HG03025 (cell line): ENCODE data around the gene ZNF35.
"Not testable (repeated sequence)": the region's sequence is repeated elsewhere in the genome, so short reads cannot be mapped to it uniquely, and the experiment has no call there.

ENCODE experiments used
- ATAC-seq: cut with Tn5 transposase; IDR thresholded peaks from one replicate; pipeline ENCODE4 v1.9.1; 2021; ENCODE audit warnings: mild to moderate bottlenecking, moderate library complexity; ENCODE audit not compliant: unreplicated experiment, low FRiP score

Gene ZNF35

DNA sequence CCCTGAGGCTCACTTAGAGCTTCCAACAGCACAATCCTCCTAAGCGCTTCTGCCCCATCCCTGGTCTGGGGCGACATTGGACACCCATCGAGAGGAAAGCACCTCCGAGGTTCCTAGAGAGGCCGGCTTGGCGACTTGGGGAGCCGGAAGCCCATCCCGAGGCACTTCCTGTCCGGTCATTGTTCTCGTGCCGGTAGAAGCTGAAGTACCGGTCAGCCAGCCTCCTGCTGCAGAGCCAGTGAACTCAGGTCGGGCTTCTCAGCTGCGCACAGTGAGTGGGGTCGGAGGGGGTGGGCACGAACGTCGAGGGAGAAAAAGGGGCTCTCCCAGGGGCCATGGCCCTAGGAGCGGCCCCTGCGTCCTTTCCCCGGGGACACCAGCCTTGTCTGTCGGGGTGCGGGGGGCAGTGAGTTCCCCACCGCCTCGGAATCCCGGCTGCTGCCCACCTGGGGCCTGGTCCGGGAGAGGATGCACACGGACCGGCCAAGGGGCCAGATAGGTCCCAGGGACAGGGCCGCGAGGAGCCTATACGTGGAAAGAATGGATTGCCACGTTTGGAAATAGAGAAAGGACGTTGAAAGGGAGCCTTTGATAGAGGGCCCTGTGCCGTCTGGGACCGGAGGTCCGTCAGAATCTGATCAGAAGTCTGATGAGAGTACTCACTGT, at the start of gene ZNF35:
TSS of gene ZNF35 (plus strand) at position 169 of the 666 bp plus-strand sequence. CDS start 2,336 bp downstream, outside the sequence.
- ATAC-seq = peak; percentile 93

DNA sequence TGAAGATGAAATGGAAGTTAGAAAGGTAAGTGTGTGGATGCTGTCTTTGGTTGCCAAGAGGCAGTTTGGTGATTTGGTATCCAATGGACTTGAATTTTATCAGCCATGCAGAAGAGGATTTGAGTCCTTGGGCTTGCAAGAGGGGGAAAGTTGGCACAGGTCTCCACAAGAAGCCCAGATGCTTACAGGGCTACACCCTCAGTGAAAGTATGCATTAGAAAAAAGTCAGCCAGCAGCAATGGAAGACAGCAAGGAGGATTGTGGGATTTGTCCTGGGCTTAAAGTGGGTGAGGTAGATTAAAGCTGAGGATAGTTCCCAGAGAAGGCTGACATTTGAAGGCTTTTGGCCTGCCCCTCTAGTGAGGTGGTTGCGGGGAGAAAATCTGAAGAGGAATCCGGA, 46.8 kb upstream of the ZNF35 start:
- no peak for ATAC-seq

DNA sequence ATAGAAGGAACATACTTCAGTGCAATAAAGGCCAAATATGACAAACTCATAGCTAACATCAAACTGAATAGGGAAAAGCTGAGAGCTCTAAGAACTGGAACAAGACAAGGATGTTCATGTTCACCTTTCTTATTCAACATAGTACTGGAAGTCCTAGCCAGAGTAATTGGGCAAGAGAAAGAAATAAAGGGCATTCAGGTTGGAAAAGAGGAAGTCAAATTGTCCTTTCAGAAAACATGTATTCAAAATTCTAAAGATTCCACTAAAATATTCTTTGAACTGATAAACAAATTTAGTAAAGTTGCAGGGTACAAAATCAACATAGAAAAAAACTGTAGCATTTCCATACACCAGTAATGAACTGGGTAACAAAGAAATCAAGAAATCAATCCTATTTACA, 35.9 kb upstream of the ZNF35 start:
- ATAC-seq = no peak

DNA sequence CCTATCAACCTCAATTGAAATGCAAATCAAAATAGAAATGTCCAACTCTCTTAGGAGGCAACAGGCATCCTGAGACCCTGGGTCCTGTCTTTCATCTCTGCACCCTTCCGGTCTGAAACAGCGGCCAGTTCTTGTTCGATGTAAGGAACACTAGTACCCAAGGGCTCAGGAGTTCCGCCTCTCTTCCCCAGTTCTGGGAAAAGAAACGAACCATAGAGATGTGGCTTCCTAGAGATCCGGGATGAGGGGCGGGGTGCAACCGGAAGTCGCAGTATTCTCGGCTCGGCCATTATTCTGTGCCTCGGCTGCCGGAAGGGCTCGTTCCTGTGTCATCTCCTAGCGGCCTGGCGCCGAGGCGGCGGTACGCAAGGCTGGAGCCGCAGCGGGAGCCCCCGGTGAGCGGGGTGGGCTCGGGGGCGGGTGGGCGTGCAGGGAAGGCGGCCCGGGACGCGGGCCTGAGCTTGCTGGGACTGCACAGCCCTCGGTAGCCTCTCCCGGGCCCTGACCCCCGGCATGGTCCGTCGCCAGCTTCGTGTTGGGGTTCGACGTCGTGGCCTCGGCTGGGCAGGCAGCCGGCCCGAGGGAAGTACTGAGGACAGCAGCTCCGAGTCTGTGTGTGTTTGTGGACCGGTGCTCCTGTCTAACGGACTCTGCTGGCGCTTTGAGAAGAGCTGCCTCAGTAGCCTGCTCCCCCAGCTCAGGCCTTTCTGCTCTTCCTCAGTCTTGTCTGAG, 23.6 kb upstream of the ZNF35 start, which contains the start of gene ZNF197:
TSS of gene ZNF197 (plus strand) at position 288 of the 732 bp plus-strand sequence. CDS start 4,119 bp downstream, outside the sequence.
- peak; percentile 85 for ATAC-seq

DNA sequence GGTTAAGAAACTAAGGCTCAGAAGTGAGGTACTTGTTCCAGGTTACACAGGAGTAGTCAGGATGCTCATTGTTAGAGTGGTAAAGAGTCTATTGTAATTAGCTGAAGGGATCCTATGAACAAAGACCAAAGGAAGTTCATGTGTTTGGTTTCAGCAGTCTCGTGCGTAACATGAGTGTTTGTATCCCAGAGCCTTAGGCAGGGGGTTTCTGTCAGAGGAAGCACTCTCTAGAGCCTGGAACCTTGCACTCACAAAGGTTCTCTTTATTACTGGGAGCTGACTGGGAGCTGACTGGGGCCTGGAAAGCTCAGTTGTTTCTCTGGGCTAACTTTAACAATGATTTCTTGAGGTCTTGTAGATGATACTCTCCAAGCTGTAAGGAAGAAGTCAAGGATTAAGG, 19.8 kb upstream of the ZNF35 start:
- ATAC-seq = no peak

DNA sequence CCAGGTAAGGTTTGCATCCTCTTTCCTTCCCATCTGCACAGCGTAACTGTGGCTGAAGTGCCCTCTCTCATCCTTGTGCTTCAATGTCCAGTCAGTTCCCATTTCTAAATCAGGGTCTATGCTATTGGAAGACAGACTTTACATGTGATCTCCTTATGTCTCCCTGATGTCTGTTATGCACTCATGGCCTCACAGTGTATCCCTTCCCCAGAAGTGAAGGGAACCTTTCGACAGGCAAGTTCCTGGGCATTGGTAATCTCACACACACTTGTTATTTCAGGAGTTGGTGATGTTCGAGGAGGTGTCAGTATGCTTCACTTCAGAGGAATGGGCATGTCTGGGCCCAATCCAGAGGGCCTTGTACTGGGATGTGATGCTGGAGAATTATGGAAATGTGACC, 16.3 kb upstream of the ZNF35 start:
- ATAC-seq = no peak

DNA sequence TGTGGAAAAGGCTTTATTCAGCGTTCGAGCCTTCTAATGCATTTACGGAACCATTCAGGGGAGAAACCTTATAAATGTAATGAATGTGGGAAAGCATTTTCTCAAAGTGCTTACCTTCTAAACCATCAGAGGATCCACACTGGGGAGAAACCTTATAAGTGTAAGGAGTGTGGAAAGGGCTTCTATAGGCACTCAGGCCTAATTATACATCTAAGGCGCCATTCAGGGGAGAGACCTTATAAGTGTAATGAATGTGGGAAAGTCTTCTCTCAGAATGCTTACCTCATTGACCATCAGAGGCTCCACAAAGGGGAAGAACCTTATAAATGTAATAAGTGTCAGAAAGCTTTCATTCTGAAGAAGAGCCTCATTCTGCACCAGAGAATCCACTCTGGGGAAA, 6.2 kb upstream of the ZNF35 start:
- ATAC-seq = no peak

DNA sequence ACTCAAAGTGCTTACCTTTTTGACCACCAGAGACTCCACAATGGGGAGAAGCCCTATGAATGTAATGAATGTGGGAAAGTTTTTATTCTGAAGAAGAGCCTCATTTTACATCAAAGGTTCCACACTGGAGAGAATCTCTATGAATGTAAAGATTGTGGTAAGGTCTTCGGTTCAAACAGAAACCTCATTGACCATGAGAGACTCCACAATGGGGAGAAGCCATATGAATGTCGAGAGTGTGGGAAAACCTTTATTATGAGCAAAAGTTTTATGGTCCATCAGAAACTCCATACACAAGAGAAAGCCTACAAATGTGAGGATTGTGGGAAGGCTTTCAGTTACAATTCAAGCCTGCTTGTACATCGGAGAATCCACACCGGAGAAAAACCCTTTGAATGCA, 5.5 kb upstream of the ZNF35 start:
- no peak for ATAC-seq

DNA sequence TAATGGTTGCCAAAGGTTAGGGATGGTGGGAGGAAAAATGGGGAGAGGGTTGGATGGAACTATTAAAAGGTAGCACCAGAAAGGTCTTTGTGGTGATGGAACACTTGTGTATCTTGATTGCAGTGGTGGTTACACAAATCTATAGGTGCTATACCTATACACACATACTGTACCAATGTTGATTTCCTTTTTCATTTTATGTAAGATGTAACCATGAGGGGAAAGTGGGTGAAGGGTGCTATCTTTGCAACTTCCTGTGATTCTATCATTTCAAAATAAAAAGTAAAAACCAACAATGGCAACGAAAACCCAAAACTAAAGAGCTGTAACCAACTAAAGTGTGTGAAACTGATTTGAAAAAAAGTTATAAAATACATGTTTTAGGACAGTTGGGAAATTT, 761 bp upstream of the ZNF35 start:
- ATAC-seq = no peak

DNA sequence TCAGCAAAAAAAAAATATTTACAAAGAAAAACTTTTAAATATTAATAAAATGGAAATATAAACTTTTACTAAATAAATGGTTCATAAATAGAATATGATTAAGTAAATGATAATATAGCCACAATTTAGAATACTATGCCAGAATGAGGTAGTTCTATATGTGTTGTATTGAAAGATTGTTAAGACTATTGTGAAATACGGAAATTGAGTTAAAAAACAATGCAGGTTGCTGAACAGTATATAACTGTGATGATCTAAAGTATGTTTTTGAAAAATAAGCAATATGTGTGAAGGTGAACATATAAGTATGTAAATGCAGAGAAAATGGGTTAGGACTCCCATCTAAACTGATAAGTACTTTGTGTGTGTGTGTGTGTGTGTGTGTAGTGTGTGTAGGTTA, 1.2 kb downstream of the ZNF35 start:
- no peak for ATAC-seq

DNA sequence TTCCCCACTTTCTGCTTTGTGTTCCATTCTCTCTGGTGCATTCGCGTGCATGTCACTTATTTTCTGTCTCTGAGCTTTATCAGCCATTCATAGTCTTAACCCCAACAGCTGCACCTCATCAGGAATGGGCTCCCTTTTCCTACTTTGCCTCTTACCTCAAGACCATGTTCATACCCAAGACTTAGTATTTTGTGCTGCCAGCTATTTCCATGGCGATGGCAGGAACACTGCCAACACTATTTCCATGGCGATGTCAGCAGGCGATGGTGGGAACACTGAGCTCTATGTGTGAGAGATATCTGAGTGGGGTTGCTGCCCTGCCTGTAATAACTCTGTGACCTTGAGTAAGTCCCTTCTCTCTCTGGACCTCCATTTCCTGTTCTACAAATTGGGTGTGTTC, 5.5 kb downstream of the ZNF35 start:
- ATAC-seq = no peak

DNA sequence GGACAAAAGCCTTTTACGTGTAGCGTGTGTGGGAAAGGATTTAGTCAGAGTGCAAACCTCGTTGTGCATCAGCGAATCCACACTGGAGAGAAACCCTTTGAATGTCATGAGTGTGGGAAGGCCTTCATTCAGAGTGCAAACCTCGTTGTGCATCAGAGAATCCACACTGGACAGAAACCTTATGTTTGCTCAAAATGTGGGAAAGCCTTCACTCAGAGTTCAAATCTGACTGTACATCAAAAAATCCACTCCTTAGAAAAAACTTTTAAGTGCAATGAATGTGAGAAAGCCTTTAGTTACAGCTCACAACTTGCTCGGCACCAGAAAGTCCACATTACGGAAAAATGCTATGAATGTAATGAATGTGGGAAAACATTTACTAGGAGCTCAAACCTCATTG, 10.5 kb downstream of the ZNF35 start:
- no peak for ATAC-seq

DNA sequence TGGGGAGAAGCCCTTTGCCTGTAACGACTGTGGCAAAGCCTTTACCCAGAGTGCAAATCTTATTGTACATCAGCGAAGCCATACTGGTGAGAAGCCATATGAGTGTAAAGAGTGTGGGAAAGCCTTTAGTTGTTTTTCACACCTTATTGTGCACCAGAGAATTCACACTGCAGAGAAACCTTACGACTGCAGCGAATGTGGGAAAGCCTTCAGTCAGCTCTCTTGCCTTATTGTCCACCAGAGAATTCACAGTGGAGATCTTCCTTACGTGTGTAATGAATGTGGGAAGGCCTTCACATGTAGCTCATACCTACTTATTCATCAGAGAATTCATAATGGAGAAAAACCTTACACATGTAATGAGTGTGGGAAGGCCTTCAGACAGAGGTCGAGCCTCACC, 10.9 kb downstream of the ZNF35 start:
- ATAC-seq = no peak

DNA sequence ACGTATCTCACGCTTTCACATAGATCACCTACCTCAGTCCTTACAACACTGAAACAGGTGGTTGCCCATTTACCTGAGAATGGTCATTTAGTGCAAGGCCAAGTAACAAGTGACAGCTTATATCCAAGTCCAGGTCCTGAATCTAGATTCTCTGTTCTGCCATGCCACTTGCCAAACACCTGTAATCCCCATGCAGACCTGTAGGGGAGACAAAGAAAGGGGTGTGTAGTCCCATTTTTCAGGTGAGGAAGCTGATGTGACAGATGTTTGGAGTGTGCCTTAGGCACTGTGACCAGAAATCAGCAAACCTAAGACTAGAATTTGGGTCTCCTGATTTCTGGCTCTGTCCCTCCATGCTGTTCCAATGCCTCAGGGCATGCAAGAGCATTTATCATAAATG, 12.7 kb downstream of the ZNF35 start:
- ATAC-seq = no peak

DNA sequence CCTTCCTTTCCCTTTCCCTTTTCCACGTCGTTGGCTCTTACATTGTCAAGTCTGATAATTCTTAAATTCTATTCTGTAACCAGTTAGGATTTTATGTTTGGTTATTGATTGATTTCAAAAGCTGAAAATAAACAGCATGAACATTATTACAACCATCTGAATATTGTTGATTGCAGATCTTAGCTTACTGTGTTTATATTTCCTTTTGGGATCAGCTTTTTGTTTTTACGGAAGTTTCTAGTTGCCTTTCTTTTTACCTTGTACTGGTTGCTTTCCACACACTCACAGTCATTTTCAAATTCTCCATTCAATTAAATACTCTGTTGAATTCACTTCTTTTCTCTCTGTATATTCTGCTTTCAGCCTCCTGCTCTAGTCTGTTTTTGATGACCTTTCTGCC, 16.6 kb downstream of the ZNF35 start:
- ATAC-seq = no peak

DNA sequence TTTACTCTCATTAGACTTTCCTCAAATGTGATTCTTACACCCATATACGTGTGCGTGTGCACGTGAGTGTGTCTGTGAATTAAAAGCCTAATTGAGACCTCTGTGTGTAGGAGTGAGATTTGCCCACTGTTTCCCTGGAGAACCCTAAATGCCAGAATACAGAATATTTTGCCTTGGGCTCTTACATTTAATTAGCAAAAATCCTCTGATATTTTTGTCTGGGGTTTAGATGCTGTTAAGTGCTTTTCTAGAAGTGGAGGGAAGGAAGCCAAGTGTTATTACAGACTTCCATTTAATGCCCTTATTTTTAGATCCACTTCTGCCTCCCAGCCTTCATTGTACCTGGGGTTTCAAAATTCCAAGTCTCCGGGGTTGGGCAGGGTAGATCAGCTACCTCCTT, 17.8 kb downstream of the ZNF35 start:
- no peak for ATAC-seq

DNA sequence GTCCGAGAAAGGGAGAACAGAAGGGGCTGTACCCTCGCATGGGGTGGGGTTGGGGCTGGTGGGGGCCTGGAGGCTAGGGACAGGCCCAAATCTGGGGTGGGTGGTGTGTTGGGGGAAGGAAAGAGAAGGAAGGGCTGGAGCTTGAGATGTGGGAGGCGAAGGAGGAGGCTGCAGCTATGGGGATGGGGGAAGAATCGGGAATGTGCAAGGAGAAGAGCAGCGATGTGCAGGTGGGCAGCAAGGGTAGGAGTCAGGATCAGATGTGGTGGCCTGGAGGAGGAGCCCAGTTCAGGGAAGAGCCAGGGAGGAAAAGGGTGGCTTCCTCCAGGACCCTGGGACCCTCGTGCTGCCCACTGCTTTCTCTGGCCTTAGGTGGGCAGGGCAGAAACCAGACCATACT, 21.2 kb downstream of the ZNF35 start:
- ATAC-seq = no peak

DNA sequence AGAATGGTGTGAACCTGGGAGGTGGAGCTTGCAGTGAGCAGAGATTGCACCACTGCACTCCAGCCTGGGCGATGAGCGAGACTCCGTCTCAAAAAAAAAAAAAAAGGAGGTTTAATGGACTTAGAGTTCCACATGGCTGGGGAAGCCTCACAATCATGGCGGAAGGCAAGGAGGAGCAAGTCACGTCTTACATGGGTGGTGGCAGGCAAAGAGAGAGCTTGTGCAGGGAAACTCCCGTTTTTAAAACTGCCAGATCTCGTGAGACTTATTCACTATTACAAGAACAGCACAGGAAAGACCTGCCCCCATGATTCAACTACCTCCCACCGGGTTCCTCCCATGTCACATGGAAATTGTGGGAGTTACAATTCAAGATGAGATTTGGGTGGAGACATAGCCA, 24.9 kb downstream of the ZNF35 start:
- not testable (repeated sequence) for ATAC-seq

DNA sequence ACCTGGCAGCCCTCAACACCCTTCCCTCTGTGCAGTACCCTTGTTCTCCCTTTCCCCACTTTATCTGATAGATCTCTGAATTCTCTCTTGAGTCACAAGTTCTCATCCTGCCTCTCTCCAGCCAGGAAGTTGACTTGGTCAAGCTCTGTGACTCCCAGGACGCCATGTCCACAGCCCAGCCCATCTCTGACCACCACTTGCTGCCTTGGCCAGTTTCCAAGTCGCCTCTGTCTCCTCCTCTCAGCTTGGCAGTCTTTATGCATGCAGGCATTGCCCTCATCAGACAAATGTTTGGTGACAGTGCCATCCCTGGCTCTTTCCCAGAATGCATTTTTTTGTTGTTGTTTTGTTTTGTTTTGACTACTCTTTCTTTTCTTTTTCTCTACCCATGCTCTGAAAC, 25.7 kb downstream of the ZNF35 start:
- no peak for ATAC-seq

DNA sequence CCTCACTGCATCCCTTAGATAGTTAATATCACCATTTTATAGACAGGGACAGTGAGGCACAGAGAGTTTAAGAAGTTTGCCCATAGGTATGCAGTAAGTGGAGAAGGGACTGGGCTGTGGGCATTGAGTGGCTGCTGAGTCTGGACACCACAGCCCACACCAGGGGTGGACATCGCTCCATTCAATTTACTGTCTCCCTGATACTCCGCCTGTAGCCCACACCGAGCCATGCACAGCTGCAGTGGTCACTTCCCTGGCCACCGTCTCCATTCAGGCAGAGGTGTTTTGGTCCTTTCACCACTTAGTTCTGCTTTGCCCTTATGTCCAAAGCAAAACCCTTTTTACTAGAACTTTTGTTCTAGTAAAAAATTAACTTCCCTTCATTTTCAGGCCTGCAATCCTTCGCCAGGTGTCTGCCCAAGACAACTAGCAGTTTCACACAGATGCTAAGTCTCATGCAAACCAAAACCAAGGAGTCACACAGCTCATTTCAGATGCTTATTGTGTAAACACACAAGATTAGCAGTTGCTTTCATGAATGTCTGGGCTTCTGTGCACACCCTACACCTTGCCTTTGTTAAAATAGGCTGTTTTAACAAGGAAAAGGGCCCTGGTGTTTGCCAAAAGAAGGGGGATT, 30.1 kb downstream of the ZNF35 start:
- ATAC-seq = no peak

DNA sequence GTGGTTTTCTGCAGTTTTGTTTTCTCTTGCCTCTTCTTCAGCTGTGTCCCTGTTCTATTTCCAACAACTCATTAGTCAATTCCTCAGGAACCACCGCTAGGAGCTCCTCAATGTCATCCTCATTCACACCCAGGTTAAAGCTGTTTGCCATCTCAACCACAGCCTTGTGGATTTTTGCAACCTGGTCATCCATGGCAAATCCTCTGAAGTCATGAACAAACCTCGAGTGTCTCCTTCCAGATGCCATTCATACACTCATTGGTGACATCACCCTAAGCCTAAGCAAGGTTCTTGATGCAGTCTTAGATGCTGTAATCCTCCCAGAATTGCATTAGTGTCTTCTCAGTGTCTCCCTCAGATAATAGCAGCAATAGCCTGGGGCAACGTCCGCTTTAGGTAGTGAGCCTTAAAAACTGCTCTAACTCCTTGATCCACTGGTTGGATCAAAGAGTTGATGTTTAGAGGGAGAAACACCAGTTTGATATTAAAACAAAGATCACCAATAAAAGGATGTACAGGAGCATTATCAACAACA, 32.5 kb downstream of the ZNF35 start:
- no peak for ATAC-seq
